ENCODE data around the gene PRKCZ.

The PRKCZ gene

DNA sequence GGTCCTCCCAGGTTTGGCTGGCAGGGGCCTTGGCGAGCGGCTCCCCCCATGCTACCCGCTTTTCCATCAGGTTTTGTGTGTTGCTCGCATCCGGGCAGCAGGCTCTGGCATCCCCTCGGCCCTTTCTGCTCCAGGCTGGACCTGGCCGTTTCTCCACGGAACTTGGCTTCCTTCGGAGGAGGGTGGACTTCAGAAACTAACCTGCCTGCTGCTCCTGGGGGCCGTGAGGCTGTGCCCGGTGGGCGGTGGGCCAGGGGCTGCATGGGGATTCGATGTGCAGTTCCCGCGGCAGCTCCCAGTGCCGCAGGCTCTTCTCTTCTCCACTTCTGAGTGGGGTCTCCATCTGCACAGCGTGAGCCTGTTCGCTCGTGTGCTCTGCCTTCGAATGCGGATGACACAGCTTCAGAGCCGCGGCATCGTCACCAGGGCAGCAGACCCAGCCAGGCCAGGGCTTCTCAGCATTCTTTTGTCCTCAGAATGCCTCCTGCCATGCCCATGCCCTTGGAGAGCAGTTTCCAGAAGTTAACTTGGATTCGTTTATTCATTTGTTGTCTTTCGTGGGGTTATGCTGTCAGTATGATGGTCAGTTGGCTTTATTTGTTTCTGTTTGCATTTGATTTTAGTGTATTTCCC is 36.4 kb downstream of the PRKCZ start:
- Histone ChIP-seq H2BK12ac (ENCODE audit: low read length) (no peak overlapping the region), H4K12ac (ENCODE audit: low read depth, low read length) (no peak overlapping the region), H2AK5ac (ENCODE audit: low read length) (no peak overlapping the region), H2AFZ (ENCODE audit: insufficient read depth, low read length, poor library complexity) (no peak overlapping the region), H3K4ac (ENCODE audit: low read depth, low read length) (no peak overlapping the region), H3K4me2 (ENCODE audit: low read length) (no peak overlapping the region), H3K18ac (ENCODE audit: low read length) (no peak overlapping the region), H3K14ac (ENCODE audit: low read length) (no peak overlapping the region), H2BK5ac (ENCODE audit: low read depth, low read length, poor library complexity) (no peak overlapping the region), H3K9ac (ENCODE audit: low read length) (no peak overlapping the region), H3K27me3 (ENCODE audit: insufficient read depth, low read length) (no peaks in the 10 kb centered on the region), H3K79me1 (ENCODE audit: low read length) (peaks cover 9% of the 10 kb centered on the region), H4K91ac (ENCODE audit: low read depth, low read length) (no peak overlapping the region), H3K27ac (ENCODE audit: low read depth, low read length) (peak overlapping the region; percentile 3), H3K36me3 (ENCODE audit: control insufficient read depth in 1 of 2, insufficient read depth in 2 of 2, low read length in 2 of 2) (peaks cover 8 to 17% of the 10 kb centered on the region in 2 experiments), H2BK120ac (ENCODE audit: insufficient read depth, low read length, poor library complexity) (no peak overlapping the region), H3K79me2 (ENCODE audit: control insufficient read depth, insufficient read depth, low read length, poor library complexity) (peaks cover 2% of the 10 kb centered on the region), H4K8ac (ENCODE audit: low read depth, low read length) (no peak overlapping the region), H3K4me3 (ENCODE audit: low read depth, low read length) (no peak overlapping the region), H3K4me1 (ENCODE audit: control insufficient read depth in 1 of 2, insufficient read depth in 2 of 2, low read length in 2 of 2) (peaks cover 4% of the 10 kb centered on the region in 2 experiments), H3K23ac (ENCODE audit: low read length) (no peak overlapping the region), H3K9me3 (ENCODE audit: insufficient read depth, low read depth, low read length) (peaks cover 4% of the 10 kb centered on the region)
- no peak for DNase-seq
- no CpG with 5 or more reads among the region's 26 CpGs for whole genome bisulfite sequencing (ENCODE audit: extremely low coverage, insufficient coverage, insufficient read length)

DNA sequence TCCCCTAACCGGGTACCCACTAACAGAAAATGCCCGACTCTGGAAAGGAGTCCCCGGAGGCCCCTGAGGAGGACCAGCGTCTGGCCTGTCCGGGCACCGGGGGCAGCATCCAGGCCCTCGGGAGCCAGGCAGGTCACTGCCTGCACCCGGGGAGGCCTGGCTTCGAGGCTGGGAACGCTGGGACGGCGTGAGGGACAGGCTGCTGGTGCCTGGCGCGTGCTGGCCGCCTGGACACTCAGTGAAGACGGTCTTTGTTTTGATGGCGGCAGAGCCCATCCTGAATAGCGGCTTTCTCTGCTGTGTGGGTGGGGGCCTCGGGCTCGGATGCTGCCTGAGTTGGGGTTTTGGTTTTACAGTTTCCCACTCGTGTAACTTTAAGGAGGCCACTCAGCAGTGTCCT is 37.6 kb downstream of the PRKCZ start:
- Histone ChIP-seq H3K27ac (ENCODE audit: low read depth, low read length) (no peak overlapping the region), H2BK12ac (ENCODE audit: low read length) (no peak overlapping the region), H3K23ac (ENCODE audit: low read length) (no peak overlapping the region), H3K9me3 (ENCODE audit: insufficient read depth, low read depth, low read length) (peaks cover 4% of the 10 kb centered on the region), H3K4me1 (ENCODE audit: control insufficient read depth in 1 of 2, insufficient read depth in 2 of 2, low read length in 2 of 2) (peaks cover 4% of the 10 kb centered on the region in 2 experiments), H3K4me3 (ENCODE audit: low read depth, low read length) (no peak overlapping the region), H4K12ac (ENCODE audit: low read depth, low read length) (no peak overlapping the region), H3K4me2 (ENCODE audit: low read length) (no peak overlapping the region), H2AK5ac (ENCODE audit: low read length) (no peak overlapping the region), H3K4ac (ENCODE audit: low read depth, low read length) (no peak overlapping the region), H3K79me1 (ENCODE audit: low read length) (peaks cover 9% of the 10 kb centered on the region), H3K36me3 (ENCODE audit: control insufficient read depth in 1 of 2, insufficient read depth in 2 of 2, low read length in 2 of 2) (peaks cover 7 to 15% of the 10 kb centered on the region in 2 experiments), H2BK120ac (ENCODE audit: insufficient read depth, low read length, poor library complexity) (no peak overlapping the region), H3K18ac (ENCODE audit: low read length) (no peak overlapping the region), H2AFZ (ENCODE audit: insufficient read depth, low read length, poor library complexity) (no peak overlapping the region), H3K14ac (ENCODE audit: low read length) (peak overlapping the region; percentile 14), H3K27me3 (ENCODE audit: insufficient read depth, low read length) (no peaks in the 10 kb centered on the region), H4K8ac (ENCODE audit: low read depth, low read length) (no peak overlapping the region), H3K9ac (ENCODE audit: low read length) (no peak overlapping the region), H3K79me2 (ENCODE audit: control insufficient read depth, insufficient read depth, low read length, poor library complexity) (peaks cover 2% of the 10 kb centered on the region), H2BK5ac (ENCODE audit: low read depth, low read length, poor library complexity) (no peak overlapping the region), H4K91ac (ENCODE audit: low read depth, low read length) (no peak overlapping the region)
- no peak for DNase-seq
- no CpG with 5 or more reads among the region's 21 CpGs for WGBS (ENCODE audit: extremely low coverage, insufficient coverage, insufficient read length)

DNA sequence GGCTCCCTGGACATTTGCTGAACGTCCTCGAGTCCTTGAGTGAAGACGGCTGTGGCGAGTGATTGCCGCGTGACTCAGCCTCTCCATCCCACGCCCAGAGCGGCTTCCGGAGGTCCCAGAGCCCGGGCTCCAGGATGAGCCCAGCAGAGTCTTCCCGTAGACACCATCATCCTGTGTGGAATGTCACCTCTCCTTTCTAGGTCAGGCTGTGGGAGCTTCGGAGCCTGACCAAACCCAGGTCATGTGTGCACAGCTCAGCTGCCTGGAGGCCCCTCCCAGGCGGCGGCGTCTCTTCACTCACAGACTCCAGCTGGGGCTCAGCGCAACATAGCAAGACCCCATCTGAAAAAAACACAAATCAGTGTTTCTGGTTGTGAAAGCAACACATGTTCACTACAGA is 38.2 kb downstream of the PRKCZ start:
- Histone ChIP-seq H3K23ac (ENCODE audit: low read length) (no peak overlapping the region), H3K4me1 (ENCODE audit: control insufficient read depth in 1 of 2, insufficient read depth in 2 of 2, low read length in 2 of 2) (peaks cover 4% of the 10 kb centered on the region in 2 experiments), H3K27me3 (ENCODE audit: insufficient read depth, low read length) (no peaks in the 10 kb centered on the region), H3K14ac (ENCODE audit: low read length) (no peak overlapping the region), H3K36me3 (ENCODE audit: control insufficient read depth in 1 of 2, insufficient read depth in 2 of 2, low read length in 2 of 2) (peaks cover 8 to 15% of the 10 kb centered on the region in 2 experiments), H3K79me2 (ENCODE audit: control insufficient read depth, insufficient read depth, low read length, poor library complexity) (peaks cover 2% of the 10 kb centered on the region), H3K9ac (ENCODE audit: low read length) (no peak overlapping the region), H3K9me3 (ENCODE audit: insufficient read depth, low read depth, low read length) (peaks cover 4% of the 10 kb centered on the region), H3K4me2 (ENCODE audit: low read length) (no peak overlapping the region), H2BK5ac (ENCODE audit: low read depth, low read length, poor library complexity) (no peak overlapping the region), H2BK12ac (ENCODE audit: low read length) (no peak overlapping the region), H2BK120ac (ENCODE audit: insufficient read depth, low read length, poor library complexity) (no peak overlapping the region), H2AK5ac (ENCODE audit: low read length) (no peak overlapping the region), H4K12ac (ENCODE audit: low read depth, low read length) (no peak overlapping the region), H2AFZ (ENCODE audit: insufficient read depth, low read length, poor library complexity) (no peak overlapping the region), H3K18ac (ENCODE audit: low read length) (no peak overlapping the region), H3K4me3 (ENCODE audit: low read depth, low read length) (no peak overlapping the region), H3K79me1 (ENCODE audit: low read length) (peaks cover 9% of the 10 kb centered on the region), H4K8ac (ENCODE audit: low read depth, low read length) (no peak overlapping the region), H4K91ac (ENCODE audit: low read depth, low read length) (peak overlapping the region; percentile 4), H3K27ac (ENCODE audit: low read depth, low read length) (no peak overlapping the region), H3K4ac (ENCODE audit: low read depth, low read length) (no peak overlapping the region)
- DNase-seq = peak; percentile 81 to 84
- no CpG with 5 or more reads among the region's 16 CpGs for WGBS (ENCODE audit: extremely low coverage, insufficient coverage, insufficient read length)

DNA sequence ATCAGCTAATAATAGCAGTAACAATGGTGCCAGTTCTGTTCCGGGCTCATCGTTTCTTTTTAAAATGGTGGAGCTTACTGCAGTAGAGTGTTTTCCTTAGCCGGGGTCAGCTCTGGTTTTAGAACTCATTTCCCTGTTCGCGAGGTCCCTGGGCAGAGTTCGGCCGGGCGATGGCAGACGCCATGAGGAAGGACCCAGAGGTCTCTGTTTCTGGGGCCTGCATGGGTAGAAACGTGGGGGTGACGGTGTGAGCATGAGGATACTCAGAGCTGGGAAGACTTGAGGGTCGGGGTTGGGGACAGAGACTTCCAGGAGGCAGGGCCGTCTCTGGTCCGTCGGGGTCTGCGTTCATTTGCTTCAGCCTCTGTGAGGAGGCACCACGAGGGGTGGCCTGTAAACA is 38.8 kb downstream of the PRKCZ start:
- no CpG with 5 or more reads among the region's 17 CpGs for WGBS (ENCODE audit: extremely low coverage, insufficient coverage, insufficient read length)
- H4K91ac ChIP-seq (ENCODE audit: low read depth, low read length) = peak overlapping the region; percentile 58
- H2BK120ac ChIP-seq (ENCODE audit: insufficient read depth, low read length, poor library complexity) = peak overlapping the region; percentile 52
- peak overlapping the region; percentile 43 for H2BK5ac ChIP-seq (ENCODE audit: low read depth, low read length, poor library complexity)
- no peak overlapping the region for H3K4ac ChIP-seq (ENCODE audit: low read depth, low read length)
- H3K4me1 ChIP-seq (ENCODE audit: control insufficient read depth in 1 of 2, insufficient read depth in 2 of 2, low read length in 2 of 2) = peaks cover 4% of the 10 kb centered on the region in 2 experiments
- H3K27me3 ChIP-seq (ENCODE audit: insufficient read depth, low read length) = no peaks in the 10 kb centered on the region
- H2AK5ac ChIP-seq (ENCODE audit: low read length) = no peak overlapping the region
- H3K9ac ChIP-seq (ENCODE audit: low read length) = no peak overlapping the region
- H3K4me3 ChIP-seq (ENCODE audit: low read depth, low read length) = peak overlapping the region; percentile 21
- H3K9me3 ChIP-seq (ENCODE audit: insufficient read depth, low read depth, low read length) = peaks cover 7% of the 10 kb centered on the region
- peak overlapping the region; percentile 41 for H4K8ac ChIP-seq (ENCODE audit: low read depth, low read length)
- no peak overlapping the region for H2BK12ac ChIP-seq (ENCODE audit: low read length)
- H2AFZ ChIP-seq (ENCODE audit: insufficient read depth, low read length, poor library complexity) = no peak overlapping the region
- peaks cover 9% of the 10 kb centered on the region for H3K79me1 ChIP-seq (ENCODE audit: low read length)
- no peak overlapping the region for H3K18ac ChIP-seq (ENCODE audit: low read length)
- H3K79me2 ChIP-seq (ENCODE audit: control insufficient read depth, insufficient read depth, low read length, poor library complexity) = peaks cover 2% of the 10 kb centered on the region
- no peak overlapping the region for H3K4me2 ChIP-seq (ENCODE audit: low read length)
- H3K36me3 ChIP-seq (ENCODE audit: control insufficient read depth in 1 of 2, insufficient read depth in 2 of 2, low read length in 2 of 2) = peaks cover 12 to 15% of the 10 kb centered on the region in 2 experiments
- no peak overlapping the region for H3K14ac ChIP-seq (ENCODE audit: low read length)
- no peak overlapping the region for H3K23ac ChIP-seq (ENCODE audit: low read length)
- H4K12ac ChIP-seq (ENCODE audit: low read depth, low read length) = no peak overlapping the region
- peak overlapping the region; percentile 67 for H3K27ac ChIP-seq (ENCODE audit: low read depth, low read length)
- DNase-seq = no peak
